Endodermal cell (in vitro differentiated cells): ENCODE measurements around the gene AKAP13. TPM values are rescaled to one million over a fixed set of nuclear protein-coding genes. Genes with fewer than 3 reads are reported as not detected.

Experiments
- DNase-seq: peaks from one replicate; pipeline ENCODE4 v3.0.0-alpha.2; 2017
- H3K27ac ChIP-seq: 2 replicates; pipeline ENCODE4 v1.5.1; 2013; ENCODE audit warnings: mild to moderate bottlenecking, low read depth, low read length, moderate library complexity
- H3K27me3 ChIP-seq: 2 replicates; pipeline ENCODE4 v1.6.1; 2013; ENCODE audit warnings: mild to moderate bottlenecking, low read length, moderate library complexity; ENCODE audit not compliant: insufficient read depth, control insufficient read depth, poor library complexity, severe bottlenecking
- H3K36me3 ChIP-seq: 2 replicates; pipeline ENCODE4 v1.7.0; 2013; ENCODE audit warnings: mild to moderate bottlenecking, low read length, moderate library complexity; ENCODE audit not compliant: control insufficient read depth, insufficient read depth
- H3K4me1 ChIP-seq: one replicate; pipeline ENCODE4 v1.7.0; 2013; ENCODE audit warnings: low read length; ENCODE audit not compliant: control insufficient read depth, insufficient read depth
- H3K4me3 ChIP-seq: 2 replicates; pipeline ENCODE4 v1.5.1; 2013; ENCODE audit warnings: mild to moderate bottlenecking, low read length, moderate library complexity
- H3K9ac ChIP-seq: 2 replicates; pipeline ENCODE4 v1.6.1; 2013; ENCODE audit warnings: mild to moderate bottlenecking, low read length, moderate library complexity; ENCODE audit not compliant: poor library complexity, severe bottlenecking; ENCODE audit errors: extremely low read depth
- H3K9me3 ChIP-seq: 2 replicates; pipeline ENCODE4 v1.6.1; 2013; ENCODE audit warnings: mild to moderate bottlenecking, low read length, moderate library complexity; ENCODE audit not compliant: control insufficient read depth
- H3K27ac Mint-ChIP-seq: 2 replicates; pipeline ENCODE4 v1.8.0; 2020; ENCODE audit warnings: mixed read lengths
- H3K27me3 Mint-ChIP-seq: 2 replicates; pipeline ENCODE4 v1.8.0; 2021; ENCODE audit warnings: mild to moderate bottlenecking, mixed read lengths; ENCODE audit not compliant: insufficient read depth
- H3K36me3 Mint-ChIP-seq: 2 replicates; pipeline ENCODE4 v1.8.0; 2020; ENCODE audit warnings: low read depth, mixed read lengths
- H3K4me1 Mint-ChIP-seq: 2 replicates; pipeline ENCODE4 v1.8.0; 2020; ENCODE audit warnings: mixed read lengths
- H3K4me3 Mint-ChIP-seq: 2 replicates; pipeline ENCODE4 v1.8.0; 2020; ENCODE audit warnings: mild to moderate bottlenecking, moderate library complexity, mixed read lengths
- H3K9me3 Mint-ChIP-seq: 2 replicates; pipeline ENCODE4 v1.8.0; 2020; ENCODE audit warnings: mild to moderate bottlenecking, mixed read lengths
- CTCF ChIP-seq: fragments of 200-600 bp; sonication (generic); conservative IDR thresholded peaks from 2 replicates; pipeline ENCODE4 v1.5.0; 2021; ENCODE audit warnings: antibody characterized with exemption, mild to moderate bottlenecking
- WGBS, 2 experiments: methylation state at CpG; one replicate each; pipeline versions ENCODE4 v1.1.5 to v1.1.7; 2013; ENCODE audit warnings: missing lambda C conversion rate in 2 of 2, mixed read lengths in 1 of 2; ENCODE audit not compliant: insufficient coverage in 1 of 2, insufficient read length in 1 of 2; 5-methylcytosine and 5-hydroxymethylcytosine counted together
- total RNA-seq, 2 donors: library from RNA; stranded (reverse); fragmentation: NEBNext Ultra II Directional in 1 of 2; extraction: Animal tissue kit (Norgen Biotek cat#: 25700) in 1 of 2; gene quantifications; 2 replicates in 1 of 2; 3 replicates in 1 of 2; pipeline ENCODE4 v1.2.1, GENCODE V29; 2021

The AKAP13 gene
- total RNA-seq, 2 donors from 2014 or later, result 115 to 131 TPM

- no peaks in the 10 kb centered on the region for H3K27me3 Mint-ChIP-seq
- Histone ChIP-seq H3K36me3 (peaks cover 64% of the 10 kb centered on the region), H3K27ac (no peak overlapping the region)
Measured at GRCh38 chr15:85603160-85603559, 222.8 kb downstream of the AKAP13 start.

GRCh38 chr15:85603703-85604102, 223.3 kb downstream of the AKAP13 start:
- no peak overlapping the region for H3K9ac ChIP-seq
- no peak for TF ChIP-seq CTCF
- Mint-ChIP-seq H3K27me3 (no peaks in the 10 kb centered on the region), H3K27ac (peak overlapping the region; percentile 2), H3K36me3 (peaks cover 20% of the 10 kb centered on the region), H3K4me3 (no peak overlapping the region), H3K9me3 (no peaks in the 10 kb centered on the region), H3K4me1 (peaks cover 3% of the 10 kb centered on the region)
- no peaks in the 10 kb centered on the region for H3K9me3 ChIP-seq
- no peak for DNase-seq
- H3K4me3 ChIP-seq, result no peak overlapping the region
- 99 to 100% methylated on average over 2 of the region's 2 CpGs for WGBS, 2 experiments
- H3K36me3 ChIP-seq, result peaks cover 69% of the 10 kb centered on the region
- H3K27ac ChIP-seq, result no peak overlapping the region
- H3K27me3 ChIP-seq, result no peaks in the 10 kb centered on the region
- no peaks in the 10 kb centered on the region for H3K4me1 ChIP-seq

More at GRCh38 chr15:85603160-85603559, 222.8 kb downstream of the AKAP13 start:
- 96 to 100% methylated on average over 1 of the region's 1 CpG for WGBS, 2 experiments
- H3K4me1 ChIP-seq, result peaks cover 4% of the 10 kb centered on the region
- H3K27ac Mint-ChIP-seq, result peak overlapping the region; percentile 2
- H3K27me3 ChIP-seq, result no peaks in the 10 kb centered on the region
- no peak overlapping the region for H3K4me3 ChIP-seq
- H3K4me3 Mint-ChIP-seq, result no peak overlapping the region
- H3K4me1 Mint-ChIP-seq, result peaks cover 7% of the 10 kb centered on the region
- DNase-seq, result no peak
- H3K36me3 Mint-ChIP-seq, result peaks cover 20% of the 10 kb centered on the region
- H3K9ac ChIP-seq, result no peak overlapping the region
- no peaks in the 10 kb centered on the region for H3K9me3 Mint-ChIP-seq
- no peak for TF ChIP-seq CTCF
- no peaks in the 10 kb centered on the region for H3K9me3 ChIP-seq

GRCh38 chr15:85604194-85604593, 223.8 kb downstream of the AKAP13 start:
- H3K36me3 ChIP-seq, result peaks cover 74% of the 10 kb centered on the region
- no peak overlapping the region for H3K27ac ChIP-seq
- no peak overlapping the region for H3K4me3 ChIP-seq
- no peaks in the 10 kb centered on the region for H3K9me3 Mint-ChIP-seq
- no peaks in the 10 kb centered on the region for H3K4me1 ChIP-seq
- peaks cover 20% of the 10 kb centered on the region for H3K36me3 Mint-ChIP-seq
- 97 to 100% methylated on average over 1 to 3 of the region's 3 CpGs for WGBS, 2 experiments
- H3K27me3 ChIP-seq, result no peaks in the 10 kb centered on the region
- DNase-seq, result no peak
- TF ChIP-seq CTCF, result no peak
- H3K4me3 Mint-ChIP-seq, result no peak overlapping the region
- no peak overlapping the region for H3K9ac ChIP-seq
- no peaks in the 10 kb centered on the region for H3K9me3 ChIP-seq
- H3K27me3 Mint-ChIP-seq, result no peaks in the 10 kb centered on the region
- peaks cover 2% of the 10 kb centered on the region for H3K4me1 Mint-ChIP-seq
- no peak overlapping the region for H3K27ac Mint-ChIP-seq
